H1 (cell line): ENCODE results near the gene CARD11. TPM values are rescaled to one million over a fixed set of nuclear protein-coding genes. Genes with fewer than 3 reads are reported as not detected.

Experiments
- CTCF ChIA-PET: fragments of 300-600 bp; sonication (Branson Sonifier 250); formaldehyde crosslinking; loops from one replicate; lab custom pipeline; 2021; ENCODE audit not compliant: partially characterized antibody; lab: Charles Lee
- POLR2A ChIA-PET: fragments of 300-600 bp; sonication (Branson Sonifier 250); formaldehyde crosslinking; loops from one replicate; lab custom pipeline; 2021; ENCODE audit warnings: inconsistent platforms; ENCODE audit not compliant: partially characterized antibody; lab: Charles Lee
- DNase-seq, 2 experiments: peaks; one replicate each; pipeline versions ENCODE4 v3.0.0 to v3.0.0-alpha.2; 2010 to 2022; ENCODE audit warnings: low spot score in 2 of 2, low read depth in 1 of 2, mixed read lengths in 1 of 2
- FAIRE-seq: peaks from 2 replicates; lab custom pipeline; 2011; peaks lifted over from hg19 to GRCh38; lab: Jason Lieb, UNC
- H2AFZ ChIP-seq: 2 replicates; pipeline ENCODE4 v1.8.1; 2012; ENCODE audit warnings: low read length, inconsistent platforms
- H2AK5ac ChIP-seq: 2 replicates; pipeline ENCODE4 v1.6.1; 2013; ENCODE audit warnings: low read depth, low read length
- H2BK120ac ChIP-seq: replicated peaks from 2 replicates; pipeline ENCODE3; 2013; ENCODE audit warnings: low read depth, low read length, inconsistent platforms
- H2BK12ac ChIP-seq: 2 replicates; pipeline ENCODE4 v1.6.1; 2013; ENCODE audit warnings: low read depth, low read length
- H2BK15ac ChIP-seq: 2 replicates; pipeline ENCODE4 v1.6.1; 2013; ENCODE audit warnings: low read length
- H2BK20ac ChIP-seq: 2 replicates; pipeline ENCODE4 v1.6.1; 2013; ENCODE audit warnings: low read length
- H2BK5ac ChIP-seq: 2 replicates; pipeline ENCODE4 v1.6.1; 2013; ENCODE audit warnings: low read depth, low read length
- H3K14ac ChIP-seq: 2 replicates; pipeline ENCODE4 v1.6.1; 2013; ENCODE audit warnings: inconsistent platforms; ENCODE audit not compliant: insufficient read length
- H3K18ac ChIP-seq: 2 replicates; pipeline ENCODE4 v1.6.1; 2013; ENCODE audit warnings: low read length; ENCODE audit errors: extremely low read depth
- H3K23ac ChIP-seq: 2 replicates; pipeline ENCODE4 v1.6.1; 2013; ENCODE audit warnings: inconsistent platforms; ENCODE audit not compliant: insufficient read length
- H3K23me2 ChIP-seq: 2 replicates; pipeline ENCODE4 v1.6.1; 2013; ENCODE audit warnings: low read depth, low read length
- H3K27ac ChIP-seq: 2 replicates; pipeline ENCODE4 v1.6.1; 2011; ENCODE audit warnings: low read depth, low read length, inconsistent platforms
- H3K27me3 ChIP-seq, 4 experiments: replicated peaks in 1 of 4; 1 replicate in 1 of 4; 2 replicates in 3 of 4; pipeline versions ENCODE4 v1.6.1 to v1.8.1; 2011 to 2013; ENCODE audit warnings: low read length in 3 of 4, mild to moderate bottlenecking in 3 of 4, inconsistent platforms in 2 of 4, mixed read lengths in 2 of 4, moderate library complexity in 1 of 4; ENCODE audit not compliant: control insufficient read depth in 3 of 4, insufficient read depth in 3 of 4; ENCODE audit errors: extremely low read depth in 1 of 4
- H3K36me3 ChIP-seq, 4 experiments: 2 replicates each; pipeline versions ENCODE4 v1.6.1 to v1.8.1; 2011 to 2013; ENCODE audit warnings: mild to moderate bottlenecking in 4 of 4, low read length in 3 of 4, moderate library complexity in 2 of 4, control low read depth in 1 of 4, inconsistent platforms in 1 of 4; ENCODE audit not compliant: insufficient read depth in 4 of 4, control insufficient read depth in 2 of 4
- H3K4ac ChIP-seq: replicated peaks from 2 replicates; pipeline ENCODE3; 2013; ENCODE audit warnings: low read length, low read depth, mixed read lengths, inconsistent platforms; ENCODE audit not compliant: insufficient read length
- H3K4me1 ChIP-seq, 4 experiments: replicated peaks in 1 of 4; 1 replicate in 1 of 4; 2 replicates in 3 of 4; pipeline versions ENCODE4 v1.6.1 to v1.8.1; 2011 to 2013; ENCODE audit warnings: low read length in 3 of 4, inconsistent platforms in 2 of 4, mixed read lengths in 1 of 4; ENCODE audit not compliant: insufficient read depth in 4 of 4, control insufficient read depth in 3 of 4
- H3K4me2 ChIP-seq, 2 experiments: 2 replicates each; pipeline versions ENCODE4 v1.6.1 to v1.8.1; 2011 to 2013; ENCODE audit warnings: low read depth in 2 of 2, low read length in 2 of 2, control low read depth in 1 of 2, inconsistent platforms in 1 of 2, mild to moderate bottlenecking in 1 of 2; ENCODE audit not compliant: insufficient read depth in 1 of 2
- H3K4me3 ChIP-seq, 4 experiments: fragments of 200-600, 300-600 bp in 1 of 4; sonication (generic), shearing (Covaris generic), sonication (Bioruptor Twin) in 1 of 4; 2 replicates each; pipeline versions ENCODE4 v1.5.1 to v1.8.1; 2011 to 2016; ENCODE audit warnings: low read length in 4 of 4, low read depth in 3 of 4, control low read depth in 2 of 4, inconsistent platforms in 2 of 4, mild to moderate bottlenecking in 2 of 4, mixed read lengths in 1 of 4, moderate library complexity in 1 of 4; ENCODE audit not compliant: insufficient read depth in 2 of 4; ENCODE audit errors: extremely low read depth in 1 of 4
- H3K56ac ChIP-seq: replicated peaks from 2 replicates; pipeline ENCODE3; 2013; ENCODE audit warnings: low read depth, mild to moderate bottlenecking, mixed read lengths, low read length, inconsistent platforms; ENCODE audit not compliant: insufficient read length
- H3K79me1 ChIP-seq: 2 replicates; pipeline ENCODE4 v1.6.1; 2013; ENCODE audit warnings: low read depth, low read length, control low read depth
- H3K79me2 ChIP-seq, 2 experiments: 2 replicates each; pipeline versions ENCODE4 v1.6.1 to v1.8.1; 2012 to 2013; ENCODE audit warnings: low read length in 2 of 2, mild to moderate bottlenecking in 2 of 2, inconsistent platforms in 1 of 2; ENCODE audit not compliant: insufficient read depth in 2 of 2, control insufficient read depth in 1 of 2
- H3K9ac ChIP-seq, 4 experiments: replicated peaks in 1 of 4; 1 replicate in 1 of 4; 2 replicates in 3 of 4; pipeline versions ENCODE4 v1.6.1 to v1.8.1; 2011 to 2013; ENCODE audit warnings: low read depth in 3 of 4, low read length in 3 of 4, control low read depth in 2 of 4, mild to moderate bottlenecking in 2 of 4, moderate library complexity in 2 of 4, inconsistent platforms in 1 of 4; ENCODE audit errors: extremely low read depth in 1 of 4
- H3K9me3 ChIP-seq, 2 experiments: 2 replicates each; pipeline versions ENCODE4 v1.6.1 to v1.8.1; 2012 to 2013; ENCODE audit warnings: mild to moderate bottlenecking in 2 of 2, moderate library complexity in 2 of 2, control low read depth in 1 of 2, inconsistent platforms in 1 of 2, low read depth in 1 of 2, low read length in 1 of 2, mixed read lengths in 1 of 2; ENCODE audit not compliant: insufficient read depth in 2 of 2
- H4K20me1 ChIP-seq, 2 experiments: replicated peaks in 1 of 2; 2 replicates each; pipeline versions ENCODE3 to v1.8.1; 2011 to 2013; ENCODE audit warnings: inconsistent platforms in 2 of 2, low read length in 2 of 2, mild to moderate bottlenecking in 1 of 2; ENCODE audit not compliant: insufficient read depth in 2 of 2, control insufficient read depth in 1 of 2
- H4K5ac ChIP-seq: 2 replicates; pipeline ENCODE4 v1.6.1; 2013; ENCODE audit warnings: low read length, low read depth, mixed read lengths, inconsistent platforms; ENCODE audit not compliant: insufficient read length
- H4K8ac ChIP-seq: 2 replicates; pipeline ENCODE4 v1.8.0; 2013; ENCODE audit warnings: mild to moderate bottlenecking, moderate library complexity, low read length, inconsistent platforms; ENCODE audit not compliant: insufficient read depth; ENCODE audit errors: extremely low read depth
- H4K91ac ChIP-seq: replicated peaks from 2 replicates; pipeline ENCODE3; 2013; ENCODE audit warnings: low read length, mixed read lengths, inconsistent platforms; ENCODE audit not compliant: insufficient read length
- WGBS, 2 experiments: shearing (Covaris generic) in 1 of 2; methylation state at CpG; one replicate each; pipeline versions ENCODE4 v1.1.6 to v1.1.7; 2013 to 2015; ENCODE audit warnings: low lambda C conversion rate in 2 of 2, mixed read lengths in 2 of 2, inconsistent platforms in 1 of 2, low coverage in 1 of 2, missing lambda C conversion rate in 1 of 2; ENCODE audit not compliant: insufficient replicate concordance in 2 of 2, insufficient coverage in 1 of 2, insufficient read length in 1 of 2; ENCODE audit errors: extremely low coverage in 1 of 2, missing lambda C conversion rate in 1 of 2; 5-methylcytosine and 5-hydroxymethylcytosine counted together
- polyA plus RNA-seq, 7 experiments: library from polyadenylated mRNA; depleted of rRNA in 3 of 7; stranded (reverse) in 5 of 7; unstranded in 2 of 7; fragments of >200 nt in 5 of 7; fragments of 200-250 nt in 2 of 7; gene quantifications; 1 replicate in 5 of 7; 2 replicates in 1 of 7; 4 replicates in 1 of 7; pipeline versions ENCODE4 v1.2.1 to v1.2.3, GENCODE V29; 2011 to 2013; ENCODE audit warnings: missing spikeins in 2 of 7, mixed read lengths in 2 of 7
- total RNA-seq: library from RNA; stranded (reverse); fragmentation: NEBNext Ultra II Directional; extraction: Animal tissue kit (Norgen Biotek cat#: 25700); gene quantifications from 2 replicates; pipeline ENCODE4 v1.2.1, GENCODE V29; 2021

CARD11 gene
- total and polyA plus RNA-seq, 2 of the 8 experiments (the other 6 are each of a cell fraction or from before 2014, with no cell fraction given): 12.6 to 29.8 TPM

- 88% methylated on average over 9 of the region's 9 CpGs; no CpG with 5 or more reads in 1 of the 2 experiments for WGBS, 2 experiments
- DNase-seq: no peak
- no peak overlapping the region for H4K91ac ChIP-seq
- no peak overlapping the region for H2BK20ac ChIP-seq
- H2AFZ ChIP-seq: no peak overlapping the region
- H2BK12ac ChIP-seq: no peak overlapping the region
- no peak for FAIRE-seq
- no peak overlapping the region for H2BK120ac ChIP-seq
- H4K5ac ChIP-seq: no peak overlapping the region
- H3K4me1 ChIP-seq: peaks cover 0 to 11% (median 6%) of the 10 kb centered on the region in 4 experiments; a peak in 5 of 7 replicates
- no peaks in the 10 kb centered on the region; a peak in 1 of 4 replicates for H3K79me2 ChIP-seq
- H3K18ac ChIP-seq: no peak overlapping the region
- H3K9me3 ChIP-seq: no peaks in the 10 kb centered on the region
- H3K4me3 ChIP-seq: no peak overlapping the region
- CTCF ChIA-PET: interaction anchor here (0.7 to 2.2 kb wide), 3 partner anchors 25 to 63 kb away, joined by 3 to 8 read pairs (median 3); no protein-coding TSS in a partner anchor
- H3K27me3 ChIP-seq: no peaks in the 10 kb centered on the region
- no peak overlapping the region for H3K27ac ChIP-seq
- H3K79me1 ChIP-seq: peaks cover 3% of the 10 kb centered on the region
- H4K20me1 ChIP-seq: no peaks in the 10 kb centered on the region
- H3K23ac ChIP-seq: no peak overlapping the region
- H3K4me2 ChIP-seq: no peak overlapping the region
- no peaks in the 10 kb centered on the region for H3K36me3 ChIP-seq
- no peak overlapping the region for H2BK5ac ChIP-seq
- H3K23me2 ChIP-seq: peaks cover 2% of the 10 kb centered on the region; the same call in 1 of the 2 replicates
- no peak overlapping the region for H3K9ac ChIP-seq
- no peak overlapping the region for H2BK15ac ChIP-seq
- no peak overlapping the region for H3K14ac ChIP-seq
- no peak overlapping the region for H2AK5ac ChIP-seq
- H3K4ac ChIP-seq: no peak overlapping the region
- H4K8ac ChIP-seq: no peak overlapping the region
- POLR2A ChIA-PET: no interaction called here
- H3K56ac ChIP-seq: no peak overlapping the region
Measured at GRCh38 chr7:3039787-3040186, 3.9 kb downstream of the CARD11 start.
